ENCODE results near the gene PATL1. TPM values are rescaled to one million over a fixed set of nuclear protein-coding genes. Genes with fewer than 3 reads are reported as not detected.

Gene PATL1
- 10 to 100 TPM; 43.4 to 44.8 TPM for total RNA-seq

GRCh38 chr11:59668950-59669610, at the start of gene PATL1:
Gene PATL1 (minus strand): TSS chr11:59669037. CDS start chr11:59668895, 142 bp downstream.

GRCh38 chr11:59713745-59714144, 44.9 kb upstream of the PATL1 start, which contains the start of gene OR10V1:
Gene OR10V1 (minus strand): TSS chr11:59713845. CDS start chr11:59713845, 0 bp downstream.

GRCh38 chr11:59615637-59616395, 53.0 kb downstream of the PATL1 start, which contains the start of gene OSBP:
Gene OSBP (minus strand): TSS chr11:59615774. CDS start chr11:59615664, 110 bp downstream.

Small RNA genes within 50 kb of the gene (microRNA-seq; reads per million reads assigned to microRNA genes)
- not detected for gene MIR3162 (ENCODE audit: borderline microRNAs expressed, borderline replicate concordance)

Other genes with a start within 250 kb of the PATL1 start
- not detected for gene OR5A2, start 242.6 kb downstream of the PATL1 start, total RNA-seq
- gene OR5A1, start 232.6 kb downstream of the PATL1 start, total RNA-seq = not detected
- gene OR4D6, start 212.1 kb downstream of the PATL1 start, total RNA-seq = not detected
- gene OR4D10, start 195.7 kb downstream of the PATL1 start, total RNA-seq = not detected
- not detected for gene OR4D11, start 165.5 kb downstream of the PATL1 start, total RNA-seq
- not detected for gene OR4D9, start 157.5 kb downstream of the PATL1 start, total RNA-seq
- gene OSBP, start 53.3 kb downstream of the PATL1 start, total RNA-seq = 10 to 100 TPM; 38.6 to 41.1 TPM
- gene OR10V1, start 44.8 kb upstream of the PATL1 start, total RNA-seq = not detected
- gene STX3, start 86.3 kb upstream of the PATL1 start, total RNA-seq = 10 to 100 TPM; 39.3 to 40.2 TPM
- 10 to 100 TPM; 60.9 to 65.9 TPM for gene MRPL16, start 141.7 kb upstream of the PATL1 start, total RNA-seq
- not detected for gene CBLIF, start 176.5 kb upstream of the PATL1 start, total RNA-seq
- not detected for gene TCN1, start 197.4 kb upstream of the PATL1 start, total RNA-seq
- not detected for gene OOSP3, start 209.7 kb upstream of the PATL1 start, total RNA-seq

Measured in activated naive CD4-positive, alpha-beta T cell treated with anti-CD3 and anti-CD28 coated beads, Interleukin-2, amount 10 ng/mL, durations not matched to agents 5 hours and 36 hours (primary cell).